ENCODE data around the gene TAP2. TPM values are rescaled to one million over a fixed set of nuclear protein-coding genes. Genes with fewer than 3 reads are reported as not detected.

Gene TAP2
- total RNA-seq, 4 donors from 2014 or later: 12.3 to 48.2 (median 27.1) TPM

DNA sequence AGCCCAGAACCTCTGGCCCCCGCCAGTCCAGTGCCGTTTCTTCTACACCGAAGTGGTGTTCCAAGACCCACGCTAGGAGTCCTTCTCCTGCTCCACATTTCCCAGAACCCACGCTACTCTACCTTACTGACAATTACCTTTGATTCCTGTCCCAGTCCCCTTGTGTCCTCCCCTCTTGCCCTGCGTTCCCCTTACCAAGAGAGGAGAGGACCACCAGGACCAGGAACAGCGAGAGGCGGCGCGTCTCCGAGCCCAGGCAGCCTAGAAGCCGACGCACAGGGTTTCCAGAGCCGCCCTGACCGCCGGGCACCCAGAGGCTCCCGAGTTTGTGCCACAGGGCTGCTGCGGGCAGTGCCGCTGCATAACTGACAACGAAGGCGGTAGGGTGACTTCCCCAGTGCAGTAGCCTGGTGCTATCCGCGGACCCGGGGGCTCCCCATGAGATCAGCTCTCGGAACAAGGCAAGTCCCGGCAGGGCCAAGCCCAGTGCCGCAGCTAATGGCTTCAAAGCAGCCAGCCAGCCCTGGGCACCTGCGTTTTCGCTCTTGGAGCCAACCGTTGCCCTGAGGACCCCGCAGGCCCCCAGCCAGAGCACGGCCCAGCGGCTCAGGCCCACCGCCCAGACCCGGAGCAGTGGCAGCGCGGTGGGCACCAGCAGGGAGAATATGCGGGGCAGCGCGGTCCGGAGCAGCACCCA is 14.5 kb upstream of the TAP2 start:
- peaks cover 0 to 34% (median 7%) of the 10 kb centered on the region in 4 donors for H3K36me3 ChIP-seq

DNA sequence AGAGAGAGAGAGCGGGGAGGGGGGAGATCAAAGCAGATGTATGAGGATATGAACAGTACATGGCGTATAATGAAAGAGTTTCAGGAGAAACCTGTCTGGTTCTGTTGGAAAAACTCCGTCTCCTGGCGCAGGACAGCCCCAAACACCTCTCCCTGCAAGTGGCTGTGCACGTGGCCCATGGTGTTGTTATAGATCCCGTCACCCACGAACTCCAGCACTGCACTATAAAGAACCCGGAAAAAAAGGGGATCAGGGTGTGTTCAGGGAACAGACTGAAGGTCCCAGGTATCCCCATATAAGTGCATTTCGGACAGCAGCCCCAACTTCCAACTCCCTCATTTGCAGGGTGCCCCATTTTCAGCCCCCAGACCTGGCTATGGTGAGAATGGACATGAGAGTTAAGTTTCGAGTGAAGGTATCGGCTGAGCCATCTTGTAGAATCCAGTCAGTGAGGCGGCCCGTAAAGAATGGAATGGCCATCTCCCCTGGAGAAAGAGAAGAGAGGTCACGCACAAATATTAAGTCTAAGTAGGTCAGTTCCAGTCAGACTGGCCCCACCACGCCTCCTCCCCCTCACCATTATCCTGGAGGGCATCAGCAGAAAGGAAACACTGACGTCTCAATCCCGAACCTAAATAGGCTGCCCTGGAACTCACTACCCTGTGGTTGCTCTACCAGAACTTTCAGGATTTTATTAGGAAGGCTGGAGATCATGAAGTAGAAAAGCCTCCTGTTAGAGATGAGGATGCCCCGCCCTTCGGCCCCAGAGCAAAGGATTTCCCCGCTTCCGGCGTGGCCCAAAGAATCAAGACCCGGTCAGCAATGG is 13.7 kb upstream of the TAP2 start:
- Histone ChIP-seq H3K4me3 (peak overlapping the region; percentile 72 to 91 (median 82)), H3K27me3 (no peaks in the 10 kb centered on the region), H3K27ac (peak overlapping the region; percentile 98 to 99 (median 99)), H3K9me3 (no peaks in the 10 kb centered on the region), H3K4me1 (peaks cover 9 to 46% (median 18%) of the 10 kb centered on the region in 4 donors), H3K36me3 (peaks cover 0 to 36% (median 10%) of the 10 kb centered on the region in 4 donors)
- WGBS, 2 donors (ENCODE audit: low coverage in 1 of 2): 32 to 70% methylated on average over 11 to 23 of the region's 23 CpGs
- intact Hi-C loops (cut with DNase I; ENCODE audit: low total_unique reads) (no loop called here), in situ Hi-C loops (cut with MboI; ENCODE audit: low pct_ligation_motif_present in 1 of 4, low pct_unique_long_range_greater_than_20kb in 1 of 4, low sequenced_read_pairs in 3 of 4) (no loop called here)
- DNase-seq: peak; percentile 68
- TF ChIP-seq, protein P1, sequence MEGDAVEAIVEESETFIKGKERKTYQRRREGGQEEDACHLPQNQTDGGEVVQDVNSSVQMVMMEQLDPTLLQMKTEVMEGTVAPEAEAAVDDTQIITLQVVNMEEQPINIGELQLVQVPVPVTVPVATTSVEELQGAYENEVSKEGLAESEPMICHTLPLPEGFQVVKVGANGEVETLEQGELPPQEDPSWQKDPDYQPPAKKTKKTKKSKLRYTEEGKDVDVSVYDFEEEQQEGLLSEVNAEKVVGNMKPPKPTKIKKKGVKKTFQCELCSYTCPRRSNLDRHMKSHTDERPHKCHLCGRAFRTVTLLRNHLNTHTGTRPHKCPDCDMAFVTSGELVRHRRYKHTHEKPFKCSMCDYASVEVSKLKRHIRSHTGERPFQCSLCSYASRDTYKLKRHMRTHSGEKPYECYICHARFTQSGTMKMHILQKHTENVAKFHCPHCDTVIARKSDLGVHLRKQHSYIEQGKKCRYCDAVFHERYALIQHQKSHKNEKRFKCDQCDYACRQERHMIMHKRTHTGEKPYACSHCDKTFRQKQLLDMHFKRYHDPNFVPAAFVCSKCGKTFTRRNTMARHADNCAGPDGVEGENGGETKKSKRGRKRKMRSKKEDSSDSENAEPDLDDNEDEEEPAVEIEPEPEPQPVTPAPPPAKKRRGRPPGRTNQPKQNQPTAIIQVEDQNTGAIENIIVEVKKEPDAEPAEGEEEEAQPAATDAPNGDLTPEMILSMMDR (IDR thresholded peaks at IDR 0.05): no peak
- TF ChIP-seq POLR2AphosphoS5 (IDR thresholded peaks at IDR 0.05): no peak
- TF ChIP-seq EP300 (IDR thresholded peaks at IDR 0.05; ENCODE audit: low read depth): no peak
- TF ChIP-seq POLR2A (IDR thresholded peaks at IDR 0.05): no peak

More for the DNA sequence above, 14.5 kb upstream of the TAP2 start:
- no peaks in the 10 kb centered on the region for H3K27me3 ChIP-seq
- peaks cover 9 to 40% (median 18%) of the 10 kb centered on the region in 4 donors for H3K4me1 ChIP-seq
- intact Hi-C loops (cut with DNase I; ENCODE audit: low total_unique reads): no loop called here
- peak; percentile 63 for DNase-seq
- peak overlapping the region; percentile 98 to 99 (median 99) for H3K27ac ChIP-seq
- peak overlapping the region; percentile 72 to 91 (median 82) for H3K4me3 ChIP-seq
- H3K9me3 ChIP-seq: no peaks in the 10 kb centered on the region
- TF ChIP-seq POLR2AphosphoS5 (IDR thresholded peaks at IDR 0.05) (no peak), EP300 (IDR thresholded peaks at IDR 0.05; ENCODE audit: low read depth) (no peak), POLR2A (IDR thresholded peaks at IDR 0.05) (no peak)
- TF ChIP-seq, protein P1 (IDR thresholded peaks at IDR 0.05): no peak
- WGBS, 2 donors (ENCODE audit: low coverage in 1 of 2): 0% methylated on average over 2 to 41 of the region's 41 CpGs
- in situ Hi-C loops (cut with MboI; ENCODE audit: low pct_ligation_motif_present in 1 of 4, low pct_unique_long_range_greater_than_20kb in 1 of 4, low sequenced_read_pairs in 3 of 4): no loop called here

DNA sequence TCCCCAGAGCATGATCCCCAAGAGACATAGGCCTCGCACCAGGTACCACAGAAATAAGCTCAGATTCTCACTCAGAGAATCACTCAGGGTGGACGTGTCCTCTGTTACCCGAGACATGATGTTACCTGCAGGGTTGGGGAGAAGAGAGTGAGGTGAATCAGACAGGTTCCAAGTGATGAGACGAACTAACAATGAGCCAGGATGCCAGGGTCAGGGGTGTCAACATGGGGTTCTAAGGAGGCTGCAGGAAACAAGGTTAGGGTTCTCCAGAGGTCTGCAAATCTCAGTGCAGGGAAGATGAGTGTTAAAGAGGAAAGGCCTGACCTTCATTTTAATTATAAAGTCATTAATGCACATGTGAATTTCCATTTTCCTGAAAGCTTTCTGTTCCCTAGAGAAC is 12.5 kb upstream of the TAP2 start:
- intact Hi-C loops (cut with DNase I; ENCODE audit: low total_unique reads): no loop called here

More for the DNA sequence above, 12.5 kb upstream of the TAP2 start:
- 83 to 85% methylated on average over 2 to 4 of the region's 4 CpGs for WGBS, 2 donors (ENCODE audit: low coverage in 1 of 2)
- in situ Hi-C loops (cut with MboI; ENCODE audit: low pct_ligation_motif_present in 1 of 4, low pct_unique_long_range_greater_than_20kb in 1 of 4, low sequenced_read_pairs in 3 of 4): no loop called here
- no peak for DNase-seq
- Histone ChIP-seq H3K27me3 (no peaks in the 10 kb centered on the region), H3K36me3 (peaks cover 0 to 48% (median 16%) of the 10 kb centered on the region in 4 donors), H3K27ac (peak overlapping the region in 3 of 4 donors; percentile 99), H3K9me3 (no peaks in the 10 kb centered on the region), H3K4me1 (peaks cover 9 to 54% (median 18%) of the 10 kb centered on the region in 4 donors), H3K4me3 (peak overlapping the region in 1 of 4 donors; percentile 3)
- TF ChIP-seq EP300 (IDR thresholded peaks at IDR 0.05; ENCODE audit: low read depth) (no peak), POLR2A (IDR thresholded peaks at IDR 0.05) (no peak), POLR2AphosphoS5 (IDR thresholded peaks at IDR 0.05) (no peak)
- TF ChIP-seq, protein P1 (IDR thresholded peaks at IDR 0.05): no peak
